PC-9 (cell line): ENCODE results near the gene PEAK1. TPM values are rescaled to one million over a fixed set of nuclear protein-coding genes. Genes with fewer than 3 reads are reported as not detected.

Source experiments
- BruUV-seq: library from RNA; stranded (reverse); fragments of 400-500 nt; replicated peaks from 2 replicates; lab custom pipeline; 2021; lab: Mats Ljungman, UMichigan
- CTCF ChIA-PET: fragments of 300-600 bp; sonication (Branson Sonifier 250); formaldehyde crosslinking; loops from one replicate; lab custom pipeline; 2022; ENCODE audit warnings: antibody characterized with exemption; lab: Charles Lee
- POLR2A ChIA-PET: fragments of 300-600 bp; sonication (Branson Sonifier 250); formaldehyde crosslinking; loops from one replicate; lab custom pipeline; 2022; ENCODE audit warnings: antibody characterized with exemption; ENCODE audit not compliant: unreplicated experiment; lab: Charles Lee
- DNase-seq, 2 experiments: peaks; one replicate each; pipeline versions ENCODE4 v3.0.0 to v3.0.0-alpha.2; 2015 to 2022; ENCODE audit warnings: mixed read lengths in 1 of 2
- H2AFZ ChIP-seq: fragments of 200-600 bp; sonication (generic); 2 replicates; pipeline ENCODE4 v1.8.1; 2017; ENCODE audit warnings: antibody characterized with exemption
- H3F3A ChIP-seq: fragments of 200-600 bp; sonication (generic); 2 replicates; pipeline ENCODE4 v1.8.1; 2017; ENCODE audit warnings: antibody characterized with exemption, mild to moderate bottlenecking, low read depth; ENCODE audit not compliant: insufficient read depth
- H3K27ac ChIP-seq: fragments of 200-600 bp; sonication (generic); 2 replicates; pipeline ENCODE4 v1.6.1; 2016; ENCODE audit warnings: mixed run types
- H3K27me3 ChIP-seq: fragments of 200-600 bp; sonication (generic); 2 replicates; pipeline ENCODE4 v1.6.1; 2016; ENCODE audit warnings: low read depth, mixed run types; ENCODE audit not compliant: insufficient read depth
- H3K36me3 ChIP-seq: fragments of 200-600 bp; sonication (generic); 2 replicates; pipeline ENCODE4 v1.6.1; 2016; ENCODE audit warnings: low read depth, mixed run types
- H3K4me1 ChIP-seq: fragments of 200-600 bp; sonication (generic); replicated peaks from 2 replicates; pipeline ENCODE4 v1.6.1; 2016; ENCODE audit warnings: mixed run types; ENCODE audit not compliant: insufficient read depth
- H3K4me2 ChIP-seq: fragments of 200-600 bp; sonication (generic); 2 replicates; pipeline ENCODE4 v1.6.1; 2017; ENCODE audit warnings: mixed run types
- H3K4me3 ChIP-seq: fragments of 200-600 bp; sonication (generic); 2 replicates; pipeline ENCODE4 v1.6.1; 2016; ENCODE audit warnings: mixed run types
- H3K79me2 ChIP-seq: fragments of 200-600 bp; sonication (generic); 2 replicates; pipeline ENCODE4 v1.6.1; 2017; ENCODE audit warnings: low read depth, mixed run types
- H3K9me2 ChIP-seq: fragments of 200-600 bp; sonication (generic); 2 replicates; pipeline ENCODE4 v1.8.1; 2017; ENCODE audit warnings: mild to moderate bottlenecking; ENCODE audit not compliant: insufficient read depth
- H3K9me3 ChIP-seq: fragments of 200-600 bp; sonication (generic); 2 replicates; pipeline ENCODE4 v1.8.1; 2016; ENCODE audit warnings: low read depth; ENCODE audit not compliant: insufficient read depth
- H4K20me1 ChIP-seq: fragments of 200-600 bp; sonication (generic); 2 replicates; pipeline ENCODE4 v1.8.1; 2017; ENCODE audit not compliant: insufficient read depth
- CTCF ChIP-seq: fragments of 200-600 bp; sonication (generic); conservative IDR thresholded peaks from 2 replicates; pipeline ENCODE4 v1.6.1; 2017; ENCODE audit warnings: mixed run types, antibody characterized with exemption, mild to moderate bottlenecking, moderate library complexity
- EZH2 ChIP-seq: fragments of 200-600 bp; sonication (generic); IDR thresholded peaks from 2 replicates; pipeline ENCODE4 v1.8.0; 2017; ENCODE audit warnings: antibody characterized with exemption, low read depth
- intact Hi-C: fragments of 100-400 bp; cut with micrococcal nuclease; formaldehyde crosslinking; loops from one replicate; pipeline ENCODE4 v1.10.0; 2022; ENCODE audit not compliant: unreplicated experiment
- total RNA-seq: library from RNA; stranded (reverse); gene quantifications from 2 replicates; pipeline ENCODE4 v1.2.3, GENCODE V29; 2021

Gene PEAK1
- total RNA-seq, 1 experiment from 2014 or later, result 20.7 TPM

GRCh38 chr15:77123854-77124253, 296.1 kb downstream of the PEAK1 start:
- no peaks in the 10 kb centered on the region for H3K9me3 ChIP-seq
- no peaks in the 10 kb centered on the region for H3K4me1 ChIP-seq
- no peak overlapping the region for H3K4me2 ChIP-seq
- no peak for DNase-seq
- ChIA-PET CTCF (no interaction called here), POLR2A (no interaction called here)
- no peaks in the 10 kb centered on the region for H3F3A ChIP-seq
- BruUV-seq, result no TSS peak
- no peak overlapping the region for H3K4me3 ChIP-seq
- no peaks in the 10 kb centered on the region; the same call in 1 of the 2 replicates for H4K20me1 ChIP-seq
- intact Hi-C loops, result no loop called here
- H3K36me3 ChIP-seq, result no peaks in the 10 kb centered on the region
- no peaks in the 10 kb centered on the region for H3K27me3 ChIP-seq
- no peak overlapping the region for H2AFZ ChIP-seq
- TF ChIP-seq CTCF (no peak), EZH2 (no peak)
- H3K79me2 ChIP-seq, result no peaks in the 10 kb centered on the region
- H3K27ac ChIP-seq, result no peak overlapping the region
- no peaks in the 10 kb centered on the region for H3K9me2 ChIP-seq

GRCh38 chr15:77122576-77122975, 297.3 kb downstream of the PEAK1 start:
- no TSS peak for BruUV-seq
- Histone ChIP-seq H3K9me2 (no peaks in the 10 kb centered on the region), H3K9me3 (no peaks in the 10 kb centered on the region), H2AFZ (no peak overlapping the region), H3K4me3 (no peak overlapping the region), H3K79me2 (no peaks in the 10 kb centered on the region), H3K4me2 (no peak overlapping the region), H3K27me3 (no peaks in the 10 kb centered on the region), H3K4me1 (no peaks in the 10 kb centered on the region), H3K27ac (no peak overlapping the region), H3K36me3 (no peaks in the 10 kb centered on the region), H3F3A (no peaks in the 10 kb centered on the region), H4K20me1 (no peaks in the 10 kb centered on the region; the same call in 1 of the 2 replicates)
- intact Hi-C loops, result no loop called here
- no peak for DNase-seq
- TF ChIP-seq CTCF (no peak), EZH2 (no peak)
- ChIA-PET POLR2A (no interaction called here), CTCF (no interaction called here)

GRCh38 chr15:77121599-77121998, 298.3 kb downstream of the PEAK1 start:
- Histone ChIP-seq H3K9me2 (no peaks in the 10 kb centered on the region), H3K4me1 (no peaks in the 10 kb centered on the region), H3F3A (no peaks in the 10 kb centered on the region), H4K20me1 (no peaks in the 10 kb centered on the region; the same call in 1 of the 2 replicates), H2AFZ (no peak overlapping the region), H3K79me2 (no peaks in the 10 kb centered on the region), H3K27ac (no peak overlapping the region), H3K4me2 (no peak overlapping the region), H3K9me3 (no peaks in the 10 kb centered on the region), H3K27me3 (no peaks in the 10 kb centered on the region), H3K4me3 (no peak overlapping the region), H3K36me3 (no peaks in the 10 kb centered on the region)
- no peak for DNase-seq
- CTCF ChIA-PET, result no interaction called here
- no TSS peak for BruUV-seq
- TF ChIP-seq EZH2 (no peak), CTCF (no peak)
- POLR2A ChIA-PET, result no interaction called here
- intact Hi-C loops, result no loop called here
